ENCODE measurements around the gene C15orf39.

DNA sequence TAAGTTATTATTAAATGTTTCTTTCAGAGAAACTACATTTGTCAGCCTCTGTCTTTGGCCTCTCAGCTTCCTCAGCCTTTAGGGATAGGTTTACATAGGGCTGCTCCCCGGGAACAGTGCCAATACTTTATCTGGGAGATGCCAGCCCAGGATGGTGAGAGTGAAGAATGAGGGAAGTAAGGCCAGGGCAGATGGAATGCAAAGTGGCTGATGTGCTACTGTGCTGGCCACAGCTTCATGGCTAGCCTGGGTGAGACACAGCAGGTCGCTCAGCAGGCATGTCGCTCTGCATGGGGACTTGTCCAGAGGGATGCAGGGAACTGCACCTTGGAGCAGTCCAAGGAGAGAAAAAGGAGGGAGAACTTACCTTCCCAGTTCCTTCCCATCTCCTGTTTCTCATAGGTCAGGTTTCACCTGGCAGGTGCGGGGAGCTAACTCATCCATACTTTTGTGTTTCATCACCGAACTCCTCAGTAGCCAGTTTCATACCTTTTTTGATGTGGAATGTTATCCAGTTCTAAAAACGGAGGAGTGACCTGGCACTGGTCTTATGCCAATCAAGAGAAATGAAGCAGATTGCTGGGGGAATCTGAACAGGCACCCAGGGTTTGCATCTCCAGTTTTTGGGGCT lies 30.9 kb upstream of the C15orf39 start:
- no peak for TF ChIP-seq POLR2A (IDR thresholded peaks at IDR 0.05)
- TF ChIP-seq, protein P1, sequence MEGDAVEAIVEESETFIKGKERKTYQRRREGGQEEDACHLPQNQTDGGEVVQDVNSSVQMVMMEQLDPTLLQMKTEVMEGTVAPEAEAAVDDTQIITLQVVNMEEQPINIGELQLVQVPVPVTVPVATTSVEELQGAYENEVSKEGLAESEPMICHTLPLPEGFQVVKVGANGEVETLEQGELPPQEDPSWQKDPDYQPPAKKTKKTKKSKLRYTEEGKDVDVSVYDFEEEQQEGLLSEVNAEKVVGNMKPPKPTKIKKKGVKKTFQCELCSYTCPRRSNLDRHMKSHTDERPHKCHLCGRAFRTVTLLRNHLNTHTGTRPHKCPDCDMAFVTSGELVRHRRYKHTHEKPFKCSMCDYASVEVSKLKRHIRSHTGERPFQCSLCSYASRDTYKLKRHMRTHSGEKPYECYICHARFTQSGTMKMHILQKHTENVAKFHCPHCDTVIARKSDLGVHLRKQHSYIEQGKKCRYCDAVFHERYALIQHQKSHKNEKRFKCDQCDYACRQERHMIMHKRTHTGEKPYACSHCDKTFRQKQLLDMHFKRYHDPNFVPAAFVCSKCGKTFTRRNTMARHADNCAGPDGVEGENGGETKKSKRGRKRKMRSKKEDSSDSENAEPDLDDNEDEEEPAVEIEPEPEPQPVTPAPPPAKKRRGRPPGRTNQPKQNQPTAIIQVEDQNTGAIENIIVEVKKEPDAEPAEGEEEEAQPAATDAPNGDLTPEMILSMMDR (IDR thresholded peaks at IDR 0.05), result no peak

Measured in breast epithelium (tissue), 3 donors.